Measurements from ENCODE around the gene VEZT.
"Not testable (repeated sequence)": the region's sequence is repeated elsewhere in the genome, so short reads cannot be mapped to it uniquely, and the experiment has no call there.

VEZT gene

DNA sequence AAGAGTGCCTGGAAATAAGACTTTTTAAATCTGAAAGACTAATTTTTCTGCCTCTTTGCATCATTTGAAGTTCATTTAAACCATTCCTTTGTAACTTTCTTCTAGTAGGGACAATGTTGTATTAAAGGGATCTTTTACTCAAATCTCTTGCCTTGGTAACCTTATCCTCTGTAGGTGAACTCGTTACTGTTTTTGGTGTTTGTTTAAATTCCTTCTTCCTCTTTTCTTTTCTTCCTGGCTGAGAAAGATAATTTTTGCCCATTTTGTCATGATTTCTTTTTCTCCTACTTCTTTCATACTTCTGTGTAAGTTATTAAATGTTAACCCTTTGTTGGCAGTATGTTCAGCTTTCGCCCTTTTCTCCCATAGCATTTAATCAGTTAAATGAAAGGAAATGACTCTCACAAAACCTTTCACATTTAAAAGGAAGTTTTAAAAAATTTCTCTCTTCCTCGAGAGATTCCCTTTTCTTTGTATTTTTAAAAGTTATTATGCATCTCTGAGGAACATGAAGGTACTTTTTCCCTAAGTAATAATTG is 10.3 kb downstream of the VEZT start:
- no peak for DNase-seq

GRCh38 chr12:95228617-95229016 is 11.0 kb downstream of the VEZT start:
- DNase-seq, result no peak

DNA sequence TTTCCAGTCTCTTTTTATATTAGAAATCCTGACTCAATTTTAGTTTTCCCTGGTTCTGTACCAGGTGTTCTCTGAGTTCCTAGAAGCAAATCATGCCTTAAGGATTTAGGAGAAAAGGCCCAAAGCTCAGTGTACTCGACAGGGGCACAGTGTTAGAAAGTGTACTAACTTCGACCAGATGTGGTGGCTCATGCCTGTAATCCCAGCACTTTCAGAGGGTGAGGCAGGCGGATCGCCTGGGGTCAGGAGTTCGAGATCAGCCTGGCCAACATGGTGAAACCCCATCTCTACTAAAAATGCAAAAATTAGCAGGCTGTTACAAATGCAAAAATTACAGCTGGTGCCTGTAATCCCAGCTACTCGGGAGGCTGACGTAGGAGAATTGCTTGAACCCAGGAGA is 12.0 kb downstream of the VEZT start:
- no peak for DNase-seq

- DNase-seq, result no peak
These were observed 12.7 kb downstream of the VEZT start for GRCh38 chr12:95230313-95230712.

GRCh38 chr12:95231190-95231589 is 13.6 kb downstream of the VEZT start:
- no peak for DNase-seq

DNA sequence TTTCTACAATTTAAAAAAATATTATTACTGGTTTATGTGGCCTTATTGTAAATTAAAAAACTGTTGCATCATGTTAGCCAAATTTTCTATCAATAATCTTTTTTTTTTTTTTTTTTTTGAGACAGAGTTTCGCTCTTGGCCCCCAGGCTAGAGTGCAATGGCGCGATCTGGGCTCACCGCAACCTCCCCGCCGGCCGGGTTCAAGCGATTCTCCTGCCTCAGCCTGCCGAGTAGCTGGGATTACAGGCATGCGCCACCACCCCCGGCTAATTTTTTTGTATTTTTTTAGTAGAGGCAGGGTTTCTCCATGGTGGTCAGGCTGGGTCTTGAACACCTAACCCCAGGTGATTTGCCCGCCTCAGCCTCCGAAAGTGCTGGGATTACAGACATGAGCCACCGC is 16.6 kb downstream of the VEZT start:
- DNase-seq, result not testable (repeated sequence)

DNA sequence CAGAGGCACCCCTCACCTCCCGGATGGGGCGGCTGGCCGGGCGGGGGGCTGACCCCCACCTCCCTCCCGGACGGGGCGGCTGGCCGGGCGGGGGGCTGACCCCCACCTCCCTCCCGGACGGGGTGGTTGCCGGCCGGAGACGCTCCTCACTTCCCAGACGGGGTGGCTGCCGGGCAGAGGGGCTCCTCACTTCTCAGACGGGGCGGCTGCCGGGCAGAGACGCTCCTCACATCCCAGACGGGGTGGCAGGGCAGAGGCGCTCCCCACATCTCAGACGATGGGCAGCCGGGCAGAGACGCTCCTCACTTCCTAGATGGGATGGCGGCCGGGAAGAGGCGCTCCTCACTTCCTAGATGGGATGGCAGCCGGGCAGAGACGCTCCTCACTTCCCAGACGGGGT is 18.0 kb downstream of the VEZT start:
- DNase-seq, result not testable (repeated sequence)

DNA sequence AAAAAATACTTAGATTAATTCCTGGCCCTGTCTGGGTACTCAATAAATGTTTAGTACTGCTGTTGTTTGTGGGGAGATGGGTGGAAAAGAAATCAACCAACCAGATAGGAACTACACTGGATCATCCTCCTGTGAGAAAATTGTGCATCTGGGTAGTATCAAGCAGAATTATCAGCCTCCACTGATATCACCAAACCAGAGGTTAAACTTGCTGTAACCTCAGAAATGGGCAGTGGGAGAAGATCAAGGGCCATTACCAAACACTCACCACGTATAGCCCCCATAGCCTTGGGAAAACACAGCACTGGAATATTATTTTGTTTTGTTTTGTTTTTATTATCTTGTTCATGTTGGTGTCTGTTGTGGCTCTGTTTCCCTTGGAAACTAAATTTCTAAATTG is 19.7 kb downstream of the VEZT start:
- DNase-seq, result no peak

GRCh38 chr12:95238150-95238549 is 20.5 kb downstream of the VEZT start:
- DNase-seq, result no peak

DNA sequence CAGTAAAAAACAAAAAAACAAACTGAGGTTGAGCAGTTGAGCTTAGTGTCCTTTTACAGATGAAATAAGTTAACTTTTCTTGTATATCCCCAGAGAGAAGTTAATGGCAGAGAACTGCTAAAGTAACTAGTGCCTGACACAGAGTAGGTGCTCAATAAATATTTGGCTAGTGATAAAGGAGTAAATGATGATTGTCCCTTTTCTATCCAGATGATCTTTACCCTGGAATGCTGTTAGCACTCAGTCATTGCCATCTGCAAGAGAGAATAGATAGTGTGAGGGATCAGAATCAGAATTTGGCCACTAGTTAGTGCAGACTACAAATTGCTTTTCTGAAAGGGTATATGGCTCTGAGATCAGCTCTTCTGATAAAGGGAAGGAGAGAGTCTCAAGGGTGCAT is 21.6 kb downstream of the VEZT start:
- no peak for DNase-seq

- DNase-seq, result not testable (repeated sequence)
These were observed 22.2 kb downstream of the VEZT start for GRCh38 chr12:95239835-95240234.

GRCh38 chr12:95240556-95240955 is 22.9 kb downstream of the VEZT start:
- DNase-seq, result no peak

- DNase-seq, result not testable (repeated sequence)
These were observed 23.5 kb downstream of the VEZT start for GRCh38 chr12:95241138-95241537.

- no peak for DNase-seq
These were observed 24.3 kb downstream of the VEZT start for GRCh38 chr12:95241761-95242506.

GRCh38 chr12:95243497-95244183 is 26.0 kb downstream of the VEZT start:
- DNase-seq, result no peak

DNA sequence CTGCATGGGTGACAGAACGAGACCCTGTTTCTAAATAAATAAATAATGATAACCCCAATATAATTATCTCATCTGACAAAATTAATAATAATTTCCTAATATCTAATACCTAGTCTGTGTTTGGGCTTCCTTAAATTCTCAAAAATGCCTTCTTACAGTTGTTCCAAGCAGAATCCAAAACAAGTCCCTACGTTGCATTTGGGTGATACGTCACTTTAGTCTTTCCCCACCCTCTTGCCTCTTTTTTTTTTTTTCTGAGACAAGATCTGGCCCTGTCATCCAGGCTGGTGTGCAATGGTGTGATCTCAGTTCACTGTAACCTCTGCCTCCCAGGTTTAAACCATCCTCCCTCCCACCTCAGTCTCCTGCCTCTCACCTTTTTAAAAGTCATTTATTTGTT is 26.7 kb downstream of the VEZT start:
- no peak for DNase-seq

DNA sequence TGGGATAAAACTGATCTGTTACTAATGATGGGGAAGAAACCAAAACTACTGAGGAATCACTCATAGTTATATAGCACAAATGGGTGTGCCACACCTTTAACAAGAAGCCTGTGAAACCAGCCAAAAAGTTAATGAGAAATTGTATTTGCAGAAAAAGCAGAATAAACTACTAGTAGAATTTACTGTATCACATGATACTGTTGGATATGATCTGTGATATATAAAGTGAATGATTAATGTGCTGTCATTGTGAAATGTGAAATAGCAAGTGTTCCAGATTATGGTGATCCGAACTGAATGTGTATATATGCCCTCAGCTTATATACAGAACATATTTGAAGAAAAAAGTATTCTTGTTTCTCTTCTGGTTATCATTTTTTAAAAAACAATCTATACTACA is 30.5 kb downstream of the VEZT start:
- no peak for DNase-seq

- no peak for DNase-seq
These were observed 31.2 kb downstream of the VEZT start for GRCh38 chr12:95248604-95249360.

DNA sequence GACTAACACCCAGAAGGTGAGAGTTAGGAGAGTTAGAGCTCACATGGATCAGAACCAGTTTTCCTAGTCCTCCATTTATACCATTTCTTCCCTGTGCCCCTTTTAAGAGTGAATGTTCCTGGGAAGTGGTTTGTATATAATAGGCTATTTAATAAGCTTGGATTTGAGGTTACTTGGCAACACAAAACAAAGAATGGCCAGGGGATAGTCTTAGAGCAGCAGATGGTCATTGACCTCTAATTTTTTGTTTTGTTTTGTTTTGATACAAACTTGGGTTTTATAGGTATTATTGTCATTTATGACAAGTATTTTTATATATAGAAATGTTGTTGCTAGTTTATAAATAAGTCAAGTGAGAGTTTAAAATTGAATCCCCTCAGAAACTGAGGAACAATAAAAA is 35.8 kb downstream of the VEZT start:
- no peak for DNase-seq

GRCh38 chr12:95257541-95257940 is 39.9 kb downstream of the VEZT start:
- no peak for DNase-seq

DNA sequence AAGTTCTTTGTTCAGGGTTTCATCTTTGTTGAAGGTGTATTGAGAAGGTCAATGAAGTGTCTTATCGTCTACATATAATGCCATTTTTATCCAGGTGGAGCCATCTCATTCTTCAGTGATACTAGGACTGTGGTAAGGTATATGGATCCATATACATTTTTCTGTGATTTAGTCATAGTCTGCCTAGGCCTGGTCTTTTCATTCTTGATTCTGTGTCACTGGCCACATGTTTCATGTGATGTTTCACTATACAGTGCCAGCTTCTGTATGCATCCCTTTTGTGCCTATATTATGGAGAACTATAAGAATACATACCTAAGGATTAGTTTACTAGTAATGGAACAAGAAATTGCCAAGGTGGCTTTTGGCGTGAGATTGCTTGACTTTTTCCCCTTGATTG is 40.5 kb downstream of the VEZT start:
- DNase-seq, result no peak

DNA sequence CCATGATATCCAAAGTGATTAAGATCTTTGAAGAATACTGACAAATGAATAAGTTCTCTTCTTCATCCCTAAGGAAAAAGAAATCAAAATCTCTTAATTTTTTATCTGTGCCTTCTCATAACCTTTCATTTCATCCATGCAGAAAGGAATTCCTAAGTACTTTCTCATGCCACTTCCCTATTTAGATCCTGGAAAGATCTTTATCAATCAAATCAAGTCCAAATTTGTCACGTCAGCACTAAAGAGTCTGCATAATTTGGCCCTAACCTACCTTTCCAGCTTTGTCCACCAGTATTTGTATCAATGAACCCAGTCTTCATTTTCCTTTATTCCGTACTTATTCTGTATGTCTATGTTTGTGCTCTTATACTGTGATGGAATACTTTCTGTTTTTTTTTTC is 41.2 kb downstream of the VEZT start:
- DNase-seq, result no peak

GRCh38 chr12:95259368-95259767 is 41.8 kb downstream of the VEZT start:
- DNase-seq, result no peak

- DNase-seq, result no peak
These were observed 43.5 kb downstream of the VEZT start for GRCh38 chr12:95261109-95261508.
